Endothelial cell (in vitro differentiated cells): ENCODE data around the gene ALKBH5. TPM values are rescaled to one million over a fixed set of nuclear protein-coding genes. Genes with fewer than 3 reads are reported as not detected.

ENCODE experiments used
- DNase-seq: peaks from one replicate; pipeline ENCODE4 v3.0.0; 2021; ENCODE audit warnings: low spot score
- H3K27ac Mint-ChIP-seq: one replicate; pipeline ENCODE4 v1.8.0; 2021; ENCODE audit warnings: mixed read lengths, inconsistent platforms; ENCODE audit not compliant: unreplicated experiment
- H3K27me3 Mint-ChIP-seq: one replicate; pipeline ENCODE4 v1.8.0; 2021; ENCODE audit warnings: mild to moderate bottlenecking, moderate library complexity, mixed read lengths, inconsistent platforms; ENCODE audit not compliant: unreplicated experiment
- H3K36me3 Mint-ChIP-seq: one replicate; pipeline ENCODE4 v1.8.0; 2021; ENCODE audit warnings: mild to moderate bottlenecking, low read depth, mixed read lengths, inconsistent platforms; ENCODE audit not compliant: unreplicated experiment
- H3K4me1 Mint-ChIP-seq: one replicate; pipeline ENCODE4 v1.8.0; 2021; ENCODE audit warnings: mild to moderate bottlenecking, mixed read lengths, inconsistent platforms; ENCODE audit not compliant: unreplicated experiment
- H3K4me3 Mint-ChIP-seq: one replicate; pipeline ENCODE4 v1.8.0; 2021; ENCODE audit warnings: mild to moderate bottlenecking, mixed read lengths, inconsistent platforms; ENCODE audit not compliant: unreplicated experiment
- H3K9me3 Mint-ChIP-seq: one replicate; pipeline ENCODE4 v1.8.0; 2021; ENCODE audit warnings: mixed read lengths, inconsistent platforms; ENCODE audit not compliant: unreplicated experiment
- total RNA-seq: library from RNA; stranded (reverse); fragmentation: NEBNext Ultra II Directional; extraction: Animal tissue kit (Norgen Biotek cat#: 25700); gene quantifications from one replicate; pipeline ENCODE4 v1.2.1, GENCODE V29; 2021; ENCODE audit not compliant: unreplicated experiment
- TF ChIP-seq, protein P1 (sequence below): fragments of 200-600 bp; sonication (generic); IDR thresholded peaks from one replicate; pipeline ENCODE4 v1.5.0; 2021; ENCODE audit warnings: antibody characterized with exemption; ENCODE audit not compliant: unreplicated experiment

The ALKBH5 gene
- total RNA-seq, 1 donor from 2014 or later: 55.3 TPM

DNA sequence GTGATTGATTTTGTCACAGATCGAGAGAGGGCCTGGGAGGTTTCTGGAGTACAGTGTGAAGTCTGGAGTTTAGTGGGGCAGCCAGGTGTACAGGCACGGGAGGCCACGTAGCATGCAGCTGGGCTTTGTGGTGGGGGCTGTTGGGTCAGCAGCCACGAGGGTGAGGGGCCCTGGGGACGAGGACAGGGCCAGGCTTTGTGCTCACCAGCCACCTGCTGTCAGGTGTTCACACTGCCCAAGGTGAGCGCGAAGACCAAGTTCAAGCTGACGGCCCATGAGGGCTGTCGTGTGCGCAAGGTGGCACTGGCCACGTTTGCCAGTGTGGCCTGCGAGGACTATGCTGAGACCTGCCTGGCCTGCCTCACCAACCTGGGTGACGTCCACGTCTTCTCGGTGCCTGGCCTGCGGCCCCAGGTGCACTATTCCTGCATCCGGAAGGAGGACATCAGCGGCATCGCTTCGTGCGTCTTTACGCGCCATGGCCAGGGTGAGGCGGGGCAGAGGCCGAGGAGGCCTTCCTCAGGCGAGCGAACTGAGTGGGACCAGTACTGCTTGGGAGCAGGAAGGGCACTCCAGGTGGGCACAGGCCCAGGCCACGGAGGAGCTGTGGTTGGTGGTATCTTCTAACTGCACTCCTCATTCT, 57.7 kb downstream of the ALKBH5 start:
- no peaks in the 10 kb centered on the region for H3K4me1 Mint-ChIP-seq
- H3K27me3 Mint-ChIP-seq: peaks cover 9% of the 10 kb centered on the region
- H3K9me3 Mint-ChIP-seq: no peaks in the 10 kb centered on the region
- H3K36me3 Mint-ChIP-seq: peaks cover 20% of the 10 kb centered on the region
- H3K27ac Mint-ChIP-seq: no peak overlapping the region
- no peak overlapping the region for H3K4me3 Mint-ChIP-seq
- DNase-seq: no peak
- TF ChIP-seq, protein P1, sequence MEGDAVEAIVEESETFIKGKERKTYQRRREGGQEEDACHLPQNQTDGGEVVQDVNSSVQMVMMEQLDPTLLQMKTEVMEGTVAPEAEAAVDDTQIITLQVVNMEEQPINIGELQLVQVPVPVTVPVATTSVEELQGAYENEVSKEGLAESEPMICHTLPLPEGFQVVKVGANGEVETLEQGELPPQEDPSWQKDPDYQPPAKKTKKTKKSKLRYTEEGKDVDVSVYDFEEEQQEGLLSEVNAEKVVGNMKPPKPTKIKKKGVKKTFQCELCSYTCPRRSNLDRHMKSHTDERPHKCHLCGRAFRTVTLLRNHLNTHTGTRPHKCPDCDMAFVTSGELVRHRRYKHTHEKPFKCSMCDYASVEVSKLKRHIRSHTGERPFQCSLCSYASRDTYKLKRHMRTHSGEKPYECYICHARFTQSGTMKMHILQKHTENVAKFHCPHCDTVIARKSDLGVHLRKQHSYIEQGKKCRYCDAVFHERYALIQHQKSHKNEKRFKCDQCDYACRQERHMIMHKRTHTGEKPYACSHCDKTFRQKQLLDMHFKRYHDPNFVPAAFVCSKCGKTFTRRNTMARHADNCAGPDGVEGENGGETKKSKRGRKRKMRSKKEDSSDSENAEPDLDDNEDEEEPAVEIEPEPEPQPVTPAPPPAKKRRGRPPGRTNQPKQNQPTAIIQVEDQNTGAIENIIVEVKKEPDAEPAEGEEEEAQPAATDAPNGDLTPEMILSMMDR: no peak

DNA sequence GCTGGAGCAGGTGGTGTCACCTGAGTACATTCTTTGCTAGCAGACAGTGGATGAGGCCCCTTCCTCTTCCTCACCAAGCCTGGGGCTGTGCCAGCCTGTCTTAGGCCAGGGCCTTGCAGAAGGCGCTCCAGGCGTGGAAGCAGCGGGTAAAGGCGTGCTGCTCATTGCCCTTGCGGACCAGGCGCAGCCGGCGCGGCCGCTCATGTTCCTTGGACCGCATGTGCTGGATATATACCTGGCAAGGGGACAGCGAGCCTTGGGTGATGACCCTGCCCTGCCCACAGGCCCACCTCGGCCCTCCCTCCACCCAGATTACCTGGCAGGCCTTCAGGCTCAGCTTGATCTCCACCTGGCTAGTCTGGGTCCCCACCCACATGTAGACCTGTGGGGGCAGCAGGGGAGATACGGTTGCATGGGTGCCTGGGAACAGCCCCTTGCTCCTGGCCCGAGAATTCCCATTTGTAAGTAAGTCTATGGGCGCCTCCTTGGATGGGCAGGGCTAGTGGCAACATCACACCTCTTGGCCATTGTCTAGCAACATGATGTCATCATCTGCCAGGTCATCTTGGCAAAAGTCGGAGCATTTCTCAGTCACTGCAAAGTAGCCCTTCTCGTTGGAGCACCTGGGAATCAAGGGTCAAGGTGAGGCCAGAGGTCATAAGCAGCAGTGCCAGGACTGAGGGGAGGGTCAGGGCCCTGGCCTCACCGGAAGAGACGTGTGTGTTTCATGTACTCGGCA, 61.6 kb downstream of the ALKBH5 start:
- H3K36me3 Mint-ChIP-seq: peaks cover 18% of the 10 kb centered on the region
- no peaks in the 10 kb centered on the region for H3K9me3 Mint-ChIP-seq
- peaks cover 11% of the 10 kb centered on the region for H3K27me3 Mint-ChIP-seq
- TF ChIP-seq, protein P1: no peak
- H3K4me3 Mint-ChIP-seq: no peak overlapping the region
- no peak for DNase-seq
- H3K27ac Mint-ChIP-seq: no peak overlapping the region
- peaks cover 9% of the 10 kb centered on the region for H3K4me1 Mint-ChIP-seq

DNA sequence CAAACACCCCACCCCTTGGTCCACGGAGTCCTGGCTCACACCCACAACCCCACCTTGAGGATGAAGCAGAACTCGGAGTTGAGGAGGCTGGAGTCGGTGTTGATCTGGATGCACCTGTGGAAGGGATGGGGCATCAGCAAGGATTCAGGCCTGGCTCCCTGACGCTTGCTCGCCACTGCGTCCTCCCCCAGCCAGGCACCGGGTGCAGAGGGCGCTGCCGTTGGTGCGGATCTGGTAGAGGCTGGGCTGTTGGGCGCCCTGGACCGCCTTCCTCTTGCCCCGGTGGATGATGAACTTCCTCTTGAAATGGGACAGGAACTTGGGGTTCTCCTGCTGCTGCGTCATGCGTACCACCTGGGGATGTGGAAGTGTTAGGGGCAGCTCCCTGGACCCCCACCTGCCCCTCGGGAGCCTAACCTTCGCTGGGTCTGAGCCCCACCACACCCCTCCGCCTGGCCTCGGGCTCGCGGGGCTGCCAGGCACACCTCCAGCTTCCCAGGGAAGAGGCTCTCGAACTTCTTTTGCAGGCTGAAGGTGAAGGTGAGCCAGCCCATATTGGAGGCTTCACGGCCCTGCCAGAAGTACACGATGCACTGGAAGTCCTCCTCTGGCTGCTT, 62.6 kb downstream of the ALKBH5 start:
- Mint-ChIP-seq H3K27me3 (peaks cover 12% of the 10 kb centered on the region), H3K9me3 (no peaks in the 10 kb centered on the region), H3K36me3 (peaks cover 26% of the 10 kb centered on the region), H3K4me3 (no peak overlapping the region), H3K4me1 (peaks cover 9% of the 10 kb centered on the region), H3K27ac (no peak overlapping the region)
- TF ChIP-seq, protein P1: no peak
- no peak for DNase-seq

DNA sequence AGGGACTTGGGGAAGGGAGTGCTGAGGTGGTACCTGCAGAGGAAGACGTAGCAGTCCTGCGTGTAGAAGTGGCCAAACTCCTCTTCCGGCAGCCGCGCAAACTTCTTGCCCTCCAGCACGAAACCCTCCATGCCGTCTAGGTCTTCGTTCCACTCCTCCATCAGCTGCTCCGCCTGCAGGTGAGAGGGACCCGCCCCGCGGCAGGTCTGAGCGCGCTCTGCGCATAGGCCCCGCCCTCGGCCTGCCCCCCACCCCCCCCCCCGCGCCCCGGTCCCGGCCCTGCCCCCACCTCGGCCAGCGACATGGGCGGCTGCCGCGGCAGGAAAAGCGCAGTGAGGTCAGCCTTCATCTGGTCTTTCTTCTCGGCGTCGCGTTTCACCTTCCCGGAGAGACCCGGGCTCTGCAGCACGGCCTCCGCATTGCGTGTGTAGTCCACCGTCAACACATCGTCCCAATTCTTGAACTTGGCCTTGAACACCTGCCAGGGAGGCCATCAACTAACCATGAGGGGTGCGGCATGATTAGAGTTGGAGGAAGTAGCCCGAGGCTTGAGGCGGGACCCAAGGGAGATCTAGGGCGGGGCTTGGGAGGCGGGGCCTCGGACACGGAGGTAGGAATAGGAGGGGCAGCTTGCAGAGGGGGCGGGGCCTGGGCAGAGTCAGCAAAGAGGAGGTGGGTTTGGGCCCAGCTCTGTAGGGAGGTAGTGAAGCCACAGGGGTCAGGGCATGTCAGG, 63.4 kb downstream of the ALKBH5 start:
- no peak overlapping the region for H3K4me3 Mint-ChIP-seq
- DNase-seq: peak; percentile 50
- TF ChIP-seq, protein P1: no peak

More for the DNA sequence above, 63.4 kb downstream of the ALKBH5 start:
- H3K36me3 Mint-ChIP-seq: peaks cover 31% of the 10 kb centered on the region
- peaks cover 12% of the 10 kb centered on the region for H3K27me3 Mint-ChIP-seq
- peaks cover 9% of the 10 kb centered on the region for H3K4me1 Mint-ChIP-seq
- peak overlapping the region; percentile 42 for H3K27ac Mint-ChIP-seq
- no peaks in the 10 kb centered on the region for H3K9me3 Mint-ChIP-seq
